Measurements from ENCODE around the gene MAP2K5. TPM values are rescaled to one million over a fixed set of nuclear protein-coding genes. Genes with fewer than 3 reads are reported as not detected.

Gene MAP2K5
- total RNA-seq, 1 donor = 7.3 TPM

- Histone ChIP-seq H3K4me1 (ENCODE audit: insufficient read depth, low read length) (no peaks in the 10 kb centered on the region), H3K27me3 (ENCODE audit: insufficient read depth, low read length) (peaks cover 33% of the 10 kb centered on the region), H3K9me3 (ENCODE audit: low read depth, low read length) (no peaks in the 10 kb centered on the region), H3K4me3 (ENCODE audit: low read length) (no peak overlapping the region)
Measured at GRCh38 chr15:67815036-67815592, 272.6 kb downstream of the MAP2K5 start.

- no peak overlapping the region for H3K4me3 ChIP-seq (ENCODE audit: low read length)
- peaks cover 11% of the 10 kb centered on the region for H3K4me1 ChIP-seq (ENCODE audit: insufficient read depth, low read length)
- H3K27me3 ChIP-seq (ENCODE audit: insufficient read depth, low read length) = peaks cover 49% of the 10 kb centered on the region
- H3K9me3 ChIP-seq (ENCODE audit: low read depth, low read length) = no peaks in the 10 kb centered on the region
Measured at GRCh38 chr15:67816668-67817067, 274.2 kb downstream of the MAP2K5 start.

- no peaks in the 10 kb centered on the region for H3K9me3 ChIP-seq (ENCODE audit: low read depth, low read length)
- peaks cover 62% of the 10 kb centered on the region for H3K27me3 ChIP-seq (ENCODE audit: insufficient read depth, low read length)
- peaks cover 23% of the 10 kb centered on the region for H3K4me1 ChIP-seq (ENCODE audit: insufficient read depth, low read length)
- H3K4me3 ChIP-seq (ENCODE audit: low read length) = no peak overlapping the region
Measured at GRCh38 chr15:67818464-67818863, 276.0 kb downstream of the MAP2K5 start.

GRCh38 chr15:67819636-67820035, 277.1 kb downstream of the MAP2K5 start:
- no peak overlapping the region for H3K4me3 ChIP-seq (ENCODE audit: low read length)
- H3K27me3 ChIP-seq (ENCODE audit: insufficient read depth, low read length) = peaks cover 73% of the 10 kb centered on the region
- H3K9me3 ChIP-seq (ENCODE audit: low read depth, low read length) = no peaks in the 10 kb centered on the region
- H3K4me1 ChIP-seq (ENCODE audit: insufficient read depth, low read length) = peaks cover 32% of the 10 kb centered on the region

GRCh38 chr15:67820122-67820991, 277.9 kb downstream of the MAP2K5 start:
- Histone ChIP-seq H3K27me3 (ENCODE audit: insufficient read depth, low read length) (peaks cover 78% of the 10 kb centered on the region), H3K4me1 (ENCODE audit: insufficient read depth, low read length) (peaks cover 37% of the 10 kb centered on the region), H3K4me3 (ENCODE audit: low read length) (no peak overlapping the region), H3K9me3 (ENCODE audit: low read depth, low read length) (no peaks in the 10 kb centered on the region)

GRCh38 chr15:67820992-67821783, 278.7 kb downstream of the MAP2K5 start:
- peaks cover 45% of the 10 kb centered on the region for H3K4me1 ChIP-seq (ENCODE audit: insufficient read depth, low read length)
- peaks cover 86% of the 10 kb centered on the region for H3K27me3 ChIP-seq (ENCODE audit: insufficient read depth, low read length)
- no peak overlapping the region for H3K4me3 ChIP-seq (ENCODE audit: low read length)
- H3K9me3 ChIP-seq (ENCODE audit: low read depth, low read length) = no peaks in the 10 kb centered on the region

DNA sequence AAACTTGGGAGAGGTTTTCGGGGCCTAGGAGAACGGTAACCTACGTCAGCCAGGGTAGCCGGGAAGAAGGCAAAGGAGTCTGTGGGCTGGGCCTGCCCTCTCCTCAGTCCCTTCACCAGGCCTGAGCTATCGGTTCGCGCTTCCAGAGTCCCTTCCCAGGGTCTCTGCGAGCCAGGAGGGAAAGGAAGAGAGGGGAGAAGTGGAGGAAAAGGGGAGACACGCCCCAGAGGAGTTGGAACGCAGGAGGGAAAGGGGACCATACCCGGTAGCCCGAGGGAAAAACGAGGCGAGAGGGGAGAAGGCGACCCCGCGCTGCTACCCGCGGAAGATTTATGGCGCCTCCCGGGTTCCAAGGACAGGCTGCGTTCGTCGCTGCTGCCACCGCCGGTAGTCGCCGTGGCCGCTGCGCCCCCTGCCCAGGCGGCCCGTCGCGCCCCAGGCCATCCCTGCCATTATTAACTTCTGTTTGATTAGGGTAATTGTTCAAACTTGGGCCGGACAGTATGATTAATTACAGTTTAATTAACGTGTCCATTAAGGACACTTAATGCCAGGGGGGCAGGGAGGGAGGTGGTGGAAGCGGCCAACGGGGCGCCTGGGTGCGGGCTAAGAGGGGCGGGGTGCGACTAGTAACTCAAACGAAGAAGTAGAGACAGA, 279.4 kb downstream of the MAP2K5 start:
- no peak overlapping the region for H3K4me3 ChIP-seq (ENCODE audit: low read length)
- H3K27me3 ChIP-seq (ENCODE audit: insufficient read depth, low read length) = peaks cover 89% of the 10 kb centered on the region
- H3K4me1 ChIP-seq (ENCODE audit: insufficient read depth, low read length) = peaks cover 49% of the 10 kb centered on the region
- no peaks in the 10 kb centered on the region for H3K9me3 ChIP-seq (ENCODE audit: low read depth, low read length)

DNA sequence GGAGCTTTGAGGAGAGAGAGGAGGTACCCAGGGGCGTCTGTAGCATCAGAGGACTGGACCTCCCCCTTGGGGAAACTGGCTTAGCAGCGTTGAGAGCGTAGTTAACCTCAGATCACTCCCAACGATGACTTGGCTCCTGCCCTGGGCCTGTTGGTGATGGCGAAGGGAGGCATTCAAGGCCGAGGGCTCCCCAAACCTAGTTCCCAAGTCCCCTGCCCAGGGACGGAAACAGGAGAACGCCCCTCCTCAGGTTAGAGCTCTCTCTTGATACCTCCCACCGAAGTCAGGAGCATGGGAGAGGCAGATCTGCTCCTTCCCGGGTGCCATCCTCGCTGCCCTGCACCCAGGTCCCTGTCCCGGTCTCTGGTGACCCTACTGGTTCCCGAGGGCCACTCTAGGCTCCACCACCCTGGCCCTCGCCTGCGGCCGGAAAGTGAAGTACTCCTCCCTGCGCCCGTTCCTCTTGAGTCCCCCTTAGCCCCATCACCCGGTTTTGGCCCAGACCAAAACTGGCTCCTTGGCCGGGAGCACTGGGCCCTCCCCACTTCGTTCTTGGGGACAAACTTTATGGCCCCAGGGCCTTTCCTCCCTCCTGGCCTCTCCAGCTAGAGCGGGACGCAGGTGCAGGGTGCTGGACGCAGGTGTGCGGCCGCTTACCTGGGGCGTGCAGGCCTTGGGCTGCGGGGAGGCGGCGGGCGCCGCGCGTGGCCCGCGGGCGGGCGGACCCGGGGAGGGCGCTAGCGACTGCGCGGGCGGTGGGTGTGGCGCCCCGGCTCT, 280.2 kb downstream of the MAP2K5 start:
- H3K27me3 ChIP-seq (ENCODE audit: insufficient read depth, low read length) = peaks cover 84% of the 10 kb centered on the region
- peaks cover 53% of the 10 kb centered on the region for H3K4me1 ChIP-seq (ENCODE audit: insufficient read depth, low read length)

GRCh38 chr15:67823314-67824196, 281.1 kb downstream of the MAP2K5 start:
- H3K4me1 ChIP-seq (ENCODE audit: insufficient read depth, low read length) = peaks cover 61% of the 10 kb centered on the region
- H3K27me3 ChIP-seq (ENCODE audit: insufficient read depth, low read length) = peaks cover 84% of the 10 kb centered on the region
- no peaks in the 10 kb centered on the region for H3K9me3 ChIP-seq (ENCODE audit: low read depth, low read length)
- no peak overlapping the region for H3K4me3 ChIP-seq (ENCODE audit: low read length)

More for the DNA sequence above, 280.2 kb downstream of the MAP2K5 start:
- Histone ChIP-seq H3K9me3 (ENCODE audit: low read depth, low read length) (no peaks in the 10 kb centered on the region), H3K4me3 (ENCODE audit: low read length) (no peak overlapping the region)

GRCh38 chr15:67824197-67824968, 281.9 kb downstream of the MAP2K5 start:
- H3K9me3 ChIP-seq (ENCODE audit: low read depth, low read length) = no peaks in the 10 kb centered on the region
- H3K4me1 ChIP-seq (ENCODE audit: insufficient read depth, low read length) = peaks cover 69% of the 10 kb centered on the region
- no peak overlapping the region for H3K4me3 ChIP-seq (ENCODE audit: low read length)
- peaks cover 86% of the 10 kb centered on the region for H3K27me3 ChIP-seq (ENCODE audit: insufficient read depth, low read length)

GRCh38 chr15:67824976-67825880, 282.7 kb downstream of the MAP2K5 start, which contains the start of gene SKOR1:
TSS of gene SKOR1 (plus strand) at chr15:67825509. CDS start at chr15:67825603, 94 bp downstream.
- no peak within 1 kb of the TSS for H3K4me3 ChIP-seq (ENCODE audit: low read length)
- H3K9me3 ChIP-seq (ENCODE audit: low read depth, low read length) = no peaks in the 10 kb centered on the region
- peaks cover 71% of the 10 kb centered on the region for H3K4me1 ChIP-seq (ENCODE audit: insufficient read depth, low read length)
- H3K27me3 ChIP-seq (ENCODE audit: insufficient read depth, low read length) = peaks cover 83% of the 10 kb centered on the region

Measured in mononuclear cell (primary cell).